WTC11 (cell line): ENCODE results near the gene SETD1B. TPM values are rescaled to one million over a fixed set of nuclear protein-coding genes. Genes with fewer than 3 reads are reported as not detected.

Experiments
- AR ChIP-seq: fragments of 250-450 bp; sonication (Bioruptor Pico); IDR thresholded peaks from 2 replicates; pipeline ENCODE4 v1.9.0; 2021; ENCODE audit warnings: mild to moderate bottlenecking
- ATF1 ChIP-seq: sonication (generic); formaldehyde crosslinking; IDR thresholded peaks from 2 replicates; pipeline ENCODE4 v1.8.1; 2023; ENCODE audit warnings: mild to moderate bottlenecking, moderate library complexity, missing genetic modification reagents
- ATF2 ChIP-seq: sonication (generic); formaldehyde crosslinking; IDR thresholded peaks from 2 replicates; pipeline ENCODE4 v1.8.1; 2022; ENCODE audit warnings: low read depth, missing genetic modification reagents, borderline replicate concordance
- CBFB ChIP-seq: sonication (generic); formaldehyde crosslinking; IDR thresholded peaks from 2 replicates; pipeline ENCODE4 v1.8.1; 2022; ENCODE audit warnings: mild to moderate bottlenecking, low read depth, missing genetic modification reagents
- CREB1 ChIP-seq: sonication (generic); formaldehyde crosslinking; IDR thresholded peaks from 2 replicates; pipeline ENCODE4 v1.8.0; 2023; ENCODE audit warnings: mild to moderate bottlenecking, missing genetic modification reagents
- CREM ChIP-seq: sonication (generic); formaldehyde crosslinking; IDR thresholded peaks from 2 replicates; pipeline ENCODE4 v1.8.1; 2022; ENCODE audit warnings: mild to moderate bottlenecking, missing genetic modification reagents, moderate library complexity
- EMX1 ChIP-seq: fragments of 250-450 bp; sonication (Bioruptor Pico); IDR thresholded peaks from 2 replicates; pipeline ENCODE4 v1.8.0; 2021; ENCODE audit warnings: mild to moderate bottlenecking
- FOXP1 ChIP-seq: sonication (generic); formaldehyde crosslinking; IDR thresholded peaks from 2 replicates; pipeline ENCODE4 v1.8.0; 2022; ENCODE audit warnings: missing genetic modification reagents, mild to moderate bottlenecking, moderate library complexity, borderline replicate concordance
- FOXP4 ChIP-seq: sonication (generic); formaldehyde crosslinking; IDR thresholded peaks from 2 replicates; pipeline ENCODE4 v1.8.0; 2022; ENCODE audit warnings: mild to moderate bottlenecking, missing genetic modification reagents
- GRHL2 ChIP-seq: fragments of 250-450 bp; sonication (Bioruptor Pico); IDR thresholded peaks from 2 replicates; pipeline ENCODE4 v1.8.0; 2022; ENCODE audit warnings: mild to moderate bottlenecking, moderate library complexity; ENCODE audit not compliant: insufficient replicate concordance, severe bottlenecking
- IRF1 ChIP-seq: sonication (generic); formaldehyde crosslinking; IDR thresholded peaks from 2 replicates; pipeline ENCODE4 v1.8.0; 2023; ENCODE audit warnings: missing genetic modification reagents
- JAZF1 ChIP-seq: fragments of 250-450 bp; sonication (Bioruptor Pico); IDR thresholded peaks from 2 replicates; pipeline ENCODE4 v1.9.0; 2021; ENCODE audit warnings: moderate library complexity, mild to moderate bottlenecking, inconsistent platforms
- JUN ChIP-seq: sonication (generic); formaldehyde crosslinking; IDR thresholded peaks from 2 replicates; pipeline ENCODE4 v1.8.0; 2023; ENCODE audit warnings: mild to moderate bottlenecking, missing genetic modification reagents
- MAX ChIP-seq: sonication (generic); formaldehyde crosslinking; IDR thresholded peaks from 2 replicates; pipeline ENCODE4 v1.8.0; 2022; ENCODE audit warnings: mild to moderate bottlenecking, missing genetic modification reagents
- NFYB ChIP-seq: sonication (generic); formaldehyde crosslinking; conservative IDR thresholded peaks from 2 replicates; pipeline ENCODE4 v1.8.0; 2022; ENCODE audit warnings: low read depth, missing genetic modification reagents
- PREB ChIP-seq: sonication (generic); formaldehyde crosslinking; IDR thresholded peaks from 2 replicates; pipeline ENCODE4 v1.8.1; 2022; ENCODE audit warnings: mild to moderate bottlenecking, missing genetic modification reagents, moderate library complexity, borderline replicate concordance
- SMAD3 ChIP-seq: sonication (generic); formaldehyde crosslinking; IDR thresholded peaks from 2 replicates; pipeline ENCODE4 v1.8.0; 2022; ENCODE audit warnings: missing genetic modification reagents, mild to moderate bottlenecking, borderline replicate concordance
- STAT6 ChIP-seq: sonication (generic); formaldehyde crosslinking; conservative IDR thresholded peaks from 2 replicates; pipeline ENCODE4 v1.8.1; 2023; ENCODE audit warnings: mild to moderate bottlenecking, low read depth, missing genetic modification reagents, moderate library complexity
- TP53 ChIP-seq: sonication (generic); formaldehyde crosslinking; IDR thresholded peaks from 2 replicates; pipeline ENCODE4 v1.8.1; 2023; ENCODE audit warnings: mild to moderate bottlenecking, missing genetic modification reagents
- USF2 ChIP-seq: sonication (generic); formaldehyde crosslinking; IDR thresholded peaks from 2 replicates; pipeline ENCODE4 v1.8.1; 2023; ENCODE audit warnings: mild to moderate bottlenecking, missing genetic modification reagents, moderate library complexity
- ZNF138 ChIP-seq: sonication (generic); formaldehyde crosslinking; conservative IDR thresholded peaks from 2 replicates; pipeline ENCODE4 v1.8.1; 2022; ENCODE audit warnings: mild to moderate bottlenecking, moderate library complexity, missing genetic modification reagents
- ZNF423 ChIP-seq: fragments of 250-450 bp; sonication (Bioruptor Pico); IDR thresholded peaks from 2 replicates; pipeline ENCODE4 v2.1.2; 2022; ENCODE audit warnings: mild to moderate bottlenecking, moderate library complexity
- total RNA-seq: library from RNA; stranded (reverse); gene quantifications from 3 replicates; pipeline ENCODE4 v1.2.3, GENCODE V29; 2021

The SETD1B gene
- total RNA-seq, 1 experiment from 2014 or later: 19.5 TPM

GRCh38 chr12:121811434-121812319, 7.9 kb downstream of the SETD1B start (continued):
- TF ChIP-seq USF2 (CRISPR knock-in tag) (peak; percentile 83), EMX1 (CRISPR knock-in tag) (no peak), PREB (CRISPR knock-in tag) (no peak), ATF1 (CRISPR knock-in tag) (no peak), SMAD3 (CRISPR knock-in tag) (no peak), ZNF423 (CRISPR knock-in tag) (peak; percentile 60), JUN (CRISPR knock-in tag) (no peak), CREB1 (no peak), NFYB (no peak), GRHL2 (CRISPR knock-in tag) (no peak), MAX (CRISPR knock-in tag) (peak; percentile 91), CBFB (CRISPR knock-in tag) (no peak), TP53 (CRISPR knock-in tag) (no peak), CREM (CRISPR knock-in tag) (no peak), ATF2 (CRISPR knock-in tag) (no peak), JAZF1 (CRISPR knock-in tag) (no peak), IRF1 (no peak), ZNF138 (no peak), FOXP1 (CRISPR knock-in tag) (peak; percentile 81; the same call in 1 of the 2 replicates), STAT6 (no peak), AR (no peak), FOXP4 (CRISPR knock-in tag) (no peak)
